Breast epithelium (tissue), 3 donors: Measurements from ENCODE around the gene NT5DC4.

Experiments
- POLR2AphosphoS5 ChIP-seq, 3 donors: sonication (generic); formaldehyde crosslinking; IDR thresholded peaks; one replicate each; pipeline ENCODE4 v1.6.1; 2017; ENCODE audit warnings: antibody characterized with exemption in 3 of 3
- TF ChIP-seq, protein P1 (sequence below), 3 donors: fragments of 450-650 bp; IDR thresholded peaks; one replicate each; pipeline ENCODE4 v1.5.1; 2016 to 2017; ENCODE audit warnings: antibody characterized with exemption in 3 of 3, mild to moderate bottlenecking in 3 of 3, moderate library complexity in 3 of 3

DNA sequence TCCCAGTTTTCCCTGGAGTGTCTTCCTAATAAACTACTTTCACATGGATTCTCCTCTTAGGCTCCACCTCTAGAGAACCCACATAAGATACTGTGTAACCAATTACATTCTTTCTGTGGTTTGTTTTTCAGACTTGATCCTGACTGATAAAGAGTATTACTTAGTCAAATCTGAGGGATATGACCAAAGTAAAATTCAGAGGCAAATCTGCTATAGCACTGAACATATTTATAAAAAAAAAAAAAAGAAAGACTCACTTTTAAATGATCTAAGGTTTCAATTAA, 29.7 kb downstream of the NT5DC4 start:
- TF ChIP-seq POLR2AphosphoS5 (IDR thresholded peaks at IDR 0.05), result no peak
- TF ChIP-seq, protein P1, sequence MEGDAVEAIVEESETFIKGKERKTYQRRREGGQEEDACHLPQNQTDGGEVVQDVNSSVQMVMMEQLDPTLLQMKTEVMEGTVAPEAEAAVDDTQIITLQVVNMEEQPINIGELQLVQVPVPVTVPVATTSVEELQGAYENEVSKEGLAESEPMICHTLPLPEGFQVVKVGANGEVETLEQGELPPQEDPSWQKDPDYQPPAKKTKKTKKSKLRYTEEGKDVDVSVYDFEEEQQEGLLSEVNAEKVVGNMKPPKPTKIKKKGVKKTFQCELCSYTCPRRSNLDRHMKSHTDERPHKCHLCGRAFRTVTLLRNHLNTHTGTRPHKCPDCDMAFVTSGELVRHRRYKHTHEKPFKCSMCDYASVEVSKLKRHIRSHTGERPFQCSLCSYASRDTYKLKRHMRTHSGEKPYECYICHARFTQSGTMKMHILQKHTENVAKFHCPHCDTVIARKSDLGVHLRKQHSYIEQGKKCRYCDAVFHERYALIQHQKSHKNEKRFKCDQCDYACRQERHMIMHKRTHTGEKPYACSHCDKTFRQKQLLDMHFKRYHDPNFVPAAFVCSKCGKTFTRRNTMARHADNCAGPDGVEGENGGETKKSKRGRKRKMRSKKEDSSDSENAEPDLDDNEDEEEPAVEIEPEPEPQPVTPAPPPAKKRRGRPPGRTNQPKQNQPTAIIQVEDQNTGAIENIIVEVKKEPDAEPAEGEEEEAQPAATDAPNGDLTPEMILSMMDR (IDR thresholded peaks at IDR 0.05), result no peak
